Measurements from ENCODE around the gene LRRC75A.
"Not testable (repeated sequence)": the region's sequence is repeated elsewhere in the genome, so short reads cannot be mapped to it uniquely, and the experiment has no call there.

GRCh38 chr17:16452268-16452667, 39.7 kb downstream of the LRRC75A start:
- not testable (repeated sequence) for TF ChIP-seq CTCF (IDR thresholded peaks at IDR 0.05; ENCODE audit: insufficient read depth, low read length); POLR2AphosphoS5 (IDR thresholded peaks at IDR 0.05; ENCODE audit: low read depth)
